NT2/D1 (cell line): ENCODE measurements around the gene AEBP2.
A peak's percentile ranks its signal among the peaks of the same experiment; 100 is the strongest.
"Not testable (repeated sequence)": the region's sequence is repeated elsewhere in the genome, so short reads cannot be mapped to it uniquely, and the experiment has no call there.

ENCODE experiments used
- DNase-seq: peaks from one replicate; pipeline ENCODE4 v3.0.0-alpha.2; 2011; ENCODE audit warnings: low read depth, low spot score
- H3K27me3 ChIP-seq: 2 replicates; pipeline ENCODE4 v1.6.0; 2011; ENCODE audit warnings: mild to moderate bottlenecking; ENCODE audit not compliant: insufficient read length, insufficient read depth
- H3K36me3 ChIP-seq: 2 replicates; pipeline ENCODE4 v1.6.1; 2011; ENCODE audit warnings: mild to moderate bottlenecking, low read length, mixed read lengths; ENCODE audit not compliant: insufficient read depth, insufficient read length
- H3K4me1 ChIP-seq: 2 replicates; pipeline ENCODE4 v1.5.1; 2011; ENCODE audit not compliant: insufficient read depth, insufficient read length
- H3K4me3 ChIP-seq: 2 replicates; pipeline ENCODE4 v1.5.1; 2011; ENCODE audit warnings: low read depth; ENCODE audit not compliant: insufficient read length
- H3K9ac ChIP-seq: 2 replicates; pipeline ENCODE4 v1.6.0; 2011; ENCODE audit warnings: low read depth; ENCODE audit not compliant: insufficient read length
- H3K9me3 ChIP-seq: 2 replicates; pipeline ENCODE4 v1.5.1; 2011; ENCODE audit warnings: mild to moderate bottlenecking, low read length; ENCODE audit not compliant: insufficient read depth
- SUZ12 ChIP-seq: IDR thresholded peaks from 2 replicates; pipeline ENCODE4 v1.6.1; 2011; ENCODE audit not compliant: insufficient read length, insufficient read depth; ENCODE audit errors: extremely low read depth
- YY1 ChIP-seq: IDR thresholded peaks from 2 replicates; pipeline ENCODE4 v1.6.1; 2011; ENCODE audit not compliant: insufficient read length, insufficient read depth
- ZNF274 ChIP-seq: IDR thresholded peaks from 2 replicates; pipeline ENCODE4 v1.6.1; 2011; ENCODE audit warnings: mild to moderate bottlenecking, low read depth, low read length

The AEBP2 gene

GRCh38 chr12:19411234-19412204, 27.8 kb upstream of the AEBP2 start:
- Histone ChIP-seq H3K9me3 (no peaks in the 10 kb centered on the region), H3K4me3 (no peak overlapping the region), H3K4me1 (no peaks in the 10 kb centered on the region), H3K36me3 (no peaks in the 10 kb centered on the region), H3K27me3 (no peaks in the 10 kb centered on the region), H3K9ac (peak overlapping the region; percentile 8)
- TF ChIP-seq ZNF274 (no peak), SUZ12 (no peak), YY1 (no peak)
- peak; percentile 98 for DNase-seq

GRCh38 chr12:19412844-19413243, 26.4 kb upstream of the AEBP2 start:
- no peak for TF ChIP-seq YY1
- TF ChIP-seq ZNF274: no peak
- TF ChIP-seq SUZ12: no peak
- H3K4me1 ChIP-seq: no peaks in the 10 kb centered on the region
- no peaks in the 10 kb centered on the region for H3K27me3 ChIP-seq
- no peaks in the 10 kb centered on the region for H3K9me3 ChIP-seq
- DNase-seq: no peak
- H3K4me3 ChIP-seq: no peak overlapping the region
- no peak overlapping the region for H3K9ac ChIP-seq
- H3K36me3 ChIP-seq: no peaks in the 10 kb centered on the region

DNA sequence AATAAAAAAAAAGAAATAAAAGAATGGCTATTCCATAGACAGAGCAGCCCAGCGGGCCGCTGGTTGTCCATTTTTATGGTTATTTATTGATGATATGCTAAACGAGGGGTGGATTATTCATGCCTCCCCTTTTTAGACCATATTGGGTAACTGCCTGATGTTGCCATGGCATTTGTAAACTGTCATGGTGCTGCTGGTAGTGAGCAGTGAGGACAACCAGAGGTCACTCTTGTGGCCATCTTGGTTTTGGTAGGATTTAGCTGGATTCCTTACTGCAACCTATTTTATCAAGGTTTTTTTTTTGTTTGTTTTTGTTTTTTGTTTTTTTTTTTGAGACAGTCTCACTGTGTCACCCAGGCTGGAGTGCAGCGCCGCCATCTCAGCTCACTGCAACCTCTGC, 25.7 kb upstream of the AEBP2 start:
- DNase-seq, H3K4me1 ChIP-seq, H3K9me3 ChIP-seq: not testable (repeated sequence)

DNA sequence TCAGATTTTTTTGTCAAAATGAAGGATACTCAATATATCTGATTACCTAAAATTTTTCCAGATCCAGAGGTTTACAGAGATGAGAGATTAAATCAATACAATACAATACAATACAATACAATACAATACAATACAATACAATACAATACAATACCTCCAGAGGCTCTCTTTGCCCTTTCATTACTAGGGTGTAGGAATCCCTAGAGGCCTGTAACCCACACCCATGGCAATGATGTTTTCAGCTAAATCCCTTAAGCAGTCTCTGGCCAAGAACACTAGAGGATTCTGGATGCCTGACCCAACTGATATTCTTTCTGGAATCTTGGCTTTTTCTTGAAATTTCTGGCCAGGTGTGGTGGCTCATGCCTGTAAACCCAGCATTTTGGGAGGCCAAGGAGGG, 23.7 kb upstream of the AEBP2 start:
- Histone ChIP-seq H3K4me3 (no peak overlapping the region), H3K36me3 (no peaks in the 10 kb centered on the region), H3K27me3 (no peaks in the 10 kb centered on the region), H3K4me1 (no peaks in the 10 kb centered on the region), H3K9ac (no peak overlapping the region), H3K9me3 (no peaks in the 10 kb centered on the region)
- no peak for DNase-seq
- TF ChIP-seq SUZ12 (no peak), YY1 (no peak), ZNF274 (no peak)

More for the DNA sequence above, 25.7 kb upstream of the AEBP2 start:
- not testable (repeated sequence) for H3K9ac ChIP-seq, H3K36me3 ChIP-seq, H3K27me3 ChIP-seq, H3K4me3 ChIP-seq

- Histone ChIP-seq H3K9ac (no peak overlapping the region), H3K4me3 (no peak overlapping the region), H3K27me3 (no peaks in the 10 kb centered on the region), H3K4me1 (no peaks in the 10 kb centered on the region), H3K36me3 (no peaks in the 10 kb centered on the region), H3K9me3 (no peaks in the 10 kb centered on the region)
- no peak for DNase-seq
- TF ChIP-seq ZNF274 (no peak), SUZ12 (no peak), YY1 (no peak)
These were observed 20.2 kb upstream of the AEBP2 start for GRCh38 chr12:19419086-19419485.

- 0 out of 2 replicates have a peak, but pooled peaks cover 8% of the 10 kb centered on the region for H3K9me3 ChIP-seq
- TF ChIP-seq SUZ12 (no peak), ZNF274 (no peak), YY1 (no peak)
- H3K9ac ChIP-seq: no peak overlapping the region
- no peak overlapping the region for H3K4me3 ChIP-seq
- DNase-seq: no peak
- no peaks in the 10 kb centered on the region for H3K36me3 ChIP-seq
- no peaks in the 10 kb centered on the region for H3K4me1 ChIP-seq
- H3K27me3 ChIP-seq: no peaks in the 10 kb centered on the region
These were observed 17.6 kb upstream of the AEBP2 start for GRCh38 chr12:19421503-19422282.

DNA sequence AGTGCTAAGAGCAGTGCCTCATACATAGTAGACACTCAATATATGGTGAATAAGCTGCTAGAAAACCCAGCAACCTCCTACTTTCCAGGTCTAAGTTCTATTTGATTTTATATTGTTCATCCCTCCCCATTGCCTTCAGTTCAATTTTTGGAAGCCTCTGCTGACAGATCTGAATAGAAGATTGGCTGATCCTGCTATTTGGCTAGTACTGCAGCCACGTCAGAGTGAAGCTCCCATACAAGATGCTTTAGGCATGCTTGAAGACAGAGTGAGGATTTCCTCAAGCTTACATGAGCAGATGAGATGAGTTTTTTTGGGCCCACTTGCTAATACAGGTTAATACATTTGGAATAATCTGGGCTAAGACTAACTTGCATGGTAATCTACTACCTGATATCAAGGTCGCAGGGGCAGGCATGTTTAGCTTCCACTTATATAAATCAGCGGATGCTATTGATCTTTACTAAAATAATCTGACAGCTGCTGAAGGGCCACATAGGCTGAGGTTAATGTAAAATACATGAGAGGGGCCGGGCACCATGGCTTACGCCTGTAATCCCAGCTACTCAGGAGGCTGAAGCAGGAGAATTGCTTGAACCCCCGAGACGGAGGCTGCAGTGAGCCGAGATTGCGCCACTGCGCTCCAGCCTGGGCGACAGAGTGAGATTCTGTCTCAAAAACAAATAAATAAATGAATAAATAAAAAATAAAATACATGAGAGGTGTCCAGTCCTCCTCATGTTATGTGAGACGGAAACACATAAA, 15.9 kb upstream of the AEBP2 start:
- Histone ChIP-seq H3K4me3 (no peak overlapping the region), H3K36me3 (no peaks in the 10 kb centered on the region), H3K4me1 (no peaks in the 10 kb centered on the region), H3K9ac (no peak overlapping the region), H3K27me3 (no peaks in the 10 kb centered on the region), H3K9me3 (0 out of 2 replicates have a peak, but pooled peaks cover 8% of the 10 kb centered on the region)
- no peak for DNase-seq
- TF ChIP-seq SUZ12 (no peak), YY1 (no peak), ZNF274 (no peak)
